H1 (cell line): ENCODE results near the gene DNAH8. TPM values are rescaled to one million over a fixed set of nuclear protein-coding genes. Genes with fewer than 3 reads are reported as not detected.

Source experiments
- CTCF ChIA-PET: fragments of 300-600 bp; sonication (Branson Sonifier 250); formaldehyde crosslinking; loops from one replicate; lab custom pipeline; 2021; ENCODE audit not compliant: partially characterized antibody; lab: Charles Lee
- POLR2A ChIA-PET: fragments of 300-600 bp; sonication (Branson Sonifier 250); formaldehyde crosslinking; loops from one replicate; lab custom pipeline; 2021; ENCODE audit warnings: inconsistent platforms; ENCODE audit not compliant: partially characterized antibody; lab: Charles Lee
- DNase-seq, 2 experiments: peaks; one replicate each; pipeline versions ENCODE4 v3.0.0 to v3.0.0-alpha.2; 2010 to 2022; ENCODE audit warnings: low spot score in 2 of 2, low read depth in 1 of 2, mixed read lengths in 1 of 2
- FAIRE-seq: peaks from 2 replicates; lab custom pipeline; 2011; peaks lifted over from hg19 to GRCh38; lab: Jason Lieb, UNC
- H2AFZ ChIP-seq: 2 replicates; pipeline ENCODE4 v1.8.1; 2012; ENCODE audit warnings: low read length, inconsistent platforms
- H2AK5ac ChIP-seq: 2 replicates; pipeline ENCODE4 v1.6.1; 2013; ENCODE audit warnings: low read depth, low read length
- H2BK120ac ChIP-seq: replicated peaks from 2 replicates; pipeline ENCODE3; 2013; ENCODE audit warnings: low read depth, low read length, inconsistent platforms
- H2BK12ac ChIP-seq: 2 replicates; pipeline ENCODE4 v1.6.1; 2013; ENCODE audit warnings: low read depth, low read length
- H2BK15ac ChIP-seq: 2 replicates; pipeline ENCODE4 v1.6.1; 2013; ENCODE audit warnings: low read length
- H2BK20ac ChIP-seq: 2 replicates; pipeline ENCODE4 v1.6.1; 2013; ENCODE audit warnings: low read length
- H2BK5ac ChIP-seq: 2 replicates; pipeline ENCODE4 v1.6.1; 2013; ENCODE audit warnings: low read depth, low read length
- H3K14ac ChIP-seq: 2 replicates; pipeline ENCODE4 v1.6.1; 2013; ENCODE audit warnings: inconsistent platforms; ENCODE audit not compliant: insufficient read length
- H3K18ac ChIP-seq: 2 replicates; pipeline ENCODE4 v1.6.1; 2013; ENCODE audit warnings: low read length; ENCODE audit errors: extremely low read depth
- H3K23ac ChIP-seq: 2 replicates; pipeline ENCODE4 v1.6.1; 2013; ENCODE audit warnings: inconsistent platforms; ENCODE audit not compliant: insufficient read length
- H3K23me2 ChIP-seq: 2 replicates; pipeline ENCODE4 v1.6.1; 2013; ENCODE audit warnings: low read depth, low read length
- H3K27ac ChIP-seq: 2 replicates; pipeline ENCODE4 v1.6.1; 2011; ENCODE audit warnings: low read depth, low read length, inconsistent platforms
- H3K27me3 ChIP-seq, 4 experiments: replicated peaks in 1 of 4; 1 replicate in 1 of 4; 2 replicates in 3 of 4; pipeline versions ENCODE4 v1.6.1 to v1.8.1; 2011 to 2013; ENCODE audit warnings: low read length in 3 of 4, mild to moderate bottlenecking in 3 of 4, inconsistent platforms in 2 of 4, mixed read lengths in 2 of 4, moderate library complexity in 1 of 4; ENCODE audit not compliant: control insufficient read depth in 3 of 4, insufficient read depth in 3 of 4; ENCODE audit errors: extremely low read depth in 1 of 4
- H3K36me3 ChIP-seq, 4 experiments: 2 replicates each; pipeline versions ENCODE4 v1.6.1 to v1.8.1; 2011 to 2013; ENCODE audit warnings: mild to moderate bottlenecking in 4 of 4, low read length in 3 of 4, moderate library complexity in 2 of 4, control low read depth in 1 of 4, inconsistent platforms in 1 of 4; ENCODE audit not compliant: insufficient read depth in 4 of 4, control insufficient read depth in 2 of 4
- H3K4ac ChIP-seq: replicated peaks from 2 replicates; pipeline ENCODE3; 2013; ENCODE audit warnings: low read length, low read depth, mixed read lengths, inconsistent platforms; ENCODE audit not compliant: insufficient read length
- H3K4me1 ChIP-seq, 4 experiments: replicated peaks in 1 of 4; 1 replicate in 1 of 4; 2 replicates in 3 of 4; pipeline versions ENCODE4 v1.6.1 to v1.8.1; 2011 to 2013; ENCODE audit warnings: low read length in 3 of 4, inconsistent platforms in 2 of 4, mixed read lengths in 1 of 4; ENCODE audit not compliant: insufficient read depth in 4 of 4, control insufficient read depth in 3 of 4
- H3K4me2 ChIP-seq, 2 experiments: 2 replicates each; pipeline versions ENCODE4 v1.6.1 to v1.8.1; 2011 to 2013; ENCODE audit warnings: low read depth in 2 of 2, low read length in 2 of 2, control low read depth in 1 of 2, inconsistent platforms in 1 of 2, mild to moderate bottlenecking in 1 of 2; ENCODE audit not compliant: insufficient read depth in 1 of 2
- H3K4me3 ChIP-seq, 4 experiments: fragments of 200-600, 300-600 bp in 1 of 4; sonication (generic), shearing (Covaris generic), sonication (Bioruptor Twin) in 1 of 4; 2 replicates each; pipeline versions ENCODE4 v1.5.1 to v1.8.1; 2011 to 2016; ENCODE audit warnings: low read length in 4 of 4, low read depth in 3 of 4, control low read depth in 2 of 4, inconsistent platforms in 2 of 4, mild to moderate bottlenecking in 2 of 4, mixed read lengths in 1 of 4, moderate library complexity in 1 of 4; ENCODE audit not compliant: insufficient read depth in 2 of 4; ENCODE audit errors: extremely low read depth in 1 of 4
- H3K56ac ChIP-seq: replicated peaks from 2 replicates; pipeline ENCODE3; 2013; ENCODE audit warnings: low read depth, mild to moderate bottlenecking, mixed read lengths, low read length, inconsistent platforms; ENCODE audit not compliant: insufficient read length
- H3K79me1 ChIP-seq: 2 replicates; pipeline ENCODE4 v1.6.1; 2013; ENCODE audit warnings: low read depth, low read length, control low read depth
- H3K79me2 ChIP-seq, 2 experiments: 2 replicates each; pipeline versions ENCODE4 v1.6.1 to v1.8.1; 2012 to 2013; ENCODE audit warnings: low read length in 2 of 2, mild to moderate bottlenecking in 2 of 2, inconsistent platforms in 1 of 2; ENCODE audit not compliant: insufficient read depth in 2 of 2, control insufficient read depth in 1 of 2
- H3K9ac ChIP-seq, 4 experiments: replicated peaks in 1 of 4; 1 replicate in 1 of 4; 2 replicates in 3 of 4; pipeline versions ENCODE4 v1.6.1 to v1.8.1; 2011 to 2013; ENCODE audit warnings: low read depth in 3 of 4, low read length in 3 of 4, control low read depth in 2 of 4, mild to moderate bottlenecking in 2 of 4, moderate library complexity in 2 of 4, inconsistent platforms in 1 of 4; ENCODE audit errors: extremely low read depth in 1 of 4
- H3K9me3 ChIP-seq, 2 experiments: 2 replicates each; pipeline versions ENCODE4 v1.6.1 to v1.8.1; 2012 to 2013; ENCODE audit warnings: mild to moderate bottlenecking in 2 of 2, moderate library complexity in 2 of 2, control low read depth in 1 of 2, inconsistent platforms in 1 of 2, low read depth in 1 of 2, low read length in 1 of 2, mixed read lengths in 1 of 2; ENCODE audit not compliant: insufficient read depth in 2 of 2
- H4K20me1 ChIP-seq, 2 experiments: replicated peaks in 1 of 2; 2 replicates each; pipeline versions ENCODE3 to v1.8.1; 2011 to 2013; ENCODE audit warnings: inconsistent platforms in 2 of 2, low read length in 2 of 2, mild to moderate bottlenecking in 1 of 2; ENCODE audit not compliant: insufficient read depth in 2 of 2, control insufficient read depth in 1 of 2
- H4K5ac ChIP-seq: 2 replicates; pipeline ENCODE4 v1.6.1; 2013; ENCODE audit warnings: low read length, low read depth, mixed read lengths, inconsistent platforms; ENCODE audit not compliant: insufficient read length
- H4K8ac ChIP-seq: 2 replicates; pipeline ENCODE4 v1.8.0; 2013; ENCODE audit warnings: mild to moderate bottlenecking, moderate library complexity, low read length, inconsistent platforms; ENCODE audit not compliant: insufficient read depth; ENCODE audit errors: extremely low read depth
- H4K91ac ChIP-seq: replicated peaks from 2 replicates; pipeline ENCODE3; 2013; ENCODE audit warnings: low read length, mixed read lengths, inconsistent platforms; ENCODE audit not compliant: insufficient read length
- ASH2L ChIP-seq: fragments of 200-600, 300-600 bp; sonication (generic); IDR thresholded peaks from one replicate; pipeline ENCODE4 v1.7.1; 2017; ENCODE audit warnings: low read length
- CTCF ChIP-seq, 3 experiments: IDR thresholded peaks; 1 replicate in 2 of 3; 2 replicates in 1 of 3; pipeline versions ENCODE4 v1.5.1 to v1.6.1; 2011; ENCODE audit warnings: low read length in 3 of 3, mild to moderate bottlenecking in 3 of 3, inconsistent platforms in 2 of 3, low read depth in 1 of 3, moderate library complexity in 1 of 3; ENCODE audit not compliant: insufficient read depth in 1 of 3; ENCODE audit errors: control extremely low read depth in 1 of 3
- RAD21 ChIP-seq, 2 experiments: IDR thresholded peaks in 1 of 2; conservative IDR thresholded peaks in 1 of 2; 2 replicates each; pipeline ENCODE4 v1.6.1; 2011; ENCODE audit warnings: low read depth in 2 of 2, low read length in 2 of 2, improper control_type of control experiment in 1 of 2, inconsistent platforms in 1 of 2, mild to moderate bottlenecking in 1 of 2, moderate library complexity in 1 of 2
- WGBS, 2 experiments: shearing (Covaris generic) in 1 of 2; methylation state at CpG; one replicate each; pipeline versions ENCODE4 v1.1.6 to v1.1.7; 2013 to 2015; ENCODE audit warnings: low lambda C conversion rate in 2 of 2, mixed read lengths in 2 of 2, inconsistent platforms in 1 of 2, low coverage in 1 of 2, missing lambda C conversion rate in 1 of 2; ENCODE audit not compliant: insufficient replicate concordance in 2 of 2, insufficient coverage in 1 of 2, insufficient read length in 1 of 2; ENCODE audit errors: extremely low coverage in 1 of 2, missing lambda C conversion rate in 1 of 2; 5-methylcytosine and 5-hydroxymethylcytosine counted together
- polyA plus RNA-seq, 7 experiments: library from polyadenylated mRNA; depleted of rRNA in 3 of 7; stranded (reverse) in 5 of 7; unstranded in 2 of 7; fragments of >200 nt in 5 of 7; fragments of 200-250 nt in 2 of 7; gene quantifications; 1 replicate in 5 of 7; 2 replicates in 1 of 7; 4 replicates in 1 of 7; pipeline versions ENCODE4 v1.2.1 to v1.2.3, GENCODE V29; 2011 to 2013; ENCODE audit warnings: missing spikeins in 2 of 7, mixed read lengths in 2 of 7
- total RNA-seq: library from RNA; stranded (reverse); fragmentation: NEBNext Ultra II Directional; extraction: Animal tissue kit (Norgen Biotek cat#: 25700); gene quantifications from 2 replicates; pipeline ENCODE4 v1.2.1, GENCODE V29; 2021

DNAH8 gene
- total and polyA plus RNA-seq, 2 of the 8 experiments (the other 6 are each of a cell fraction or from before 2014, with no cell fraction given), result under 0.01 TPM; not detected in 1

- Histone ChIP-seq H3K56ac (no peak overlapping the region), H3K14ac (no peak overlapping the region), H3K9ac (no peak overlapping the region), H3K23me2 (no peaks in the 10 kb centered on the region), H3K27ac (no peak overlapping the region), H3K4me3 (no peak overlapping the region), H3K4ac (no peak overlapping the region), H3K9me3 (no peaks in the 10 kb centered on the region), H4K20me1 (no peaks in the 10 kb centered on the region), H2BK12ac (no peak overlapping the region), H3K4me1 (no peaks in the 10 kb centered on the region), H3K27me3 (no peaks in the 10 kb centered on the region), H3K4me2 (no peak overlapping the region), H3K36me3 (no peaks in the 10 kb centered on the region), H4K8ac (no peak overlapping the region), H2BK15ac (no peak overlapping the region), H4K91ac (no peak overlapping the region), H3K79me1 (no peaks in the 10 kb centered on the region), H4K5ac (no peak overlapping the region), H2AFZ (no peak overlapping the region), H2BK5ac (no peak overlapping the region), H3K23ac (no peak overlapping the region), H3K79me2 (no peaks in the 10 kb centered on the region), H3K18ac (no peak overlapping the region), H2AK5ac (no peak overlapping the region), H2BK20ac (no peak overlapping the region), H2BK120ac (no peak overlapping the region)
- TF ChIP-seq RAD21 (IDR thresholded peaks at IDR 0.05 in 1 of 2, conservative IDR thresholded peaks at IDR 0.05 in 1 of 2; ENCODE audit: low read depth in 2 of 2, low read length in 2 of 2), result 0 out of 4 replicates have a peak, but pooled peaks of 1 of the 2 experiments have one; percentile 11
- TF ChIP-seq CTCF (IDR thresholded peaks at IDR 0.05; ENCODE audit: control extremely low read depth in 1 of 3, insufficient read depth in 1 of 3, low read depth in 1 of 3, low read length in 3 of 3), result peak in 1 of 3 experiments; percentile 14; a peak in 1 of 4 replicates
- no peak for TF ChIP-seq ASH2L
- FAIRE-seq (no peak), DNase-seq (no peak)
- WGBS, 2 experiments, result 94% methylated on average over 3 of the region's 3 CpGs; no CpG with 5 or more reads in 1 of the 2 experiments
- POLR2A ChIA-PET, result no interaction called here
- CTCF ChIA-PET, result interaction anchor here (1.7 kb wide), 1 partner anchor 10 kb away, joined by 4 read pairs; no protein-coding TSS in a partner anchor
Observed at GRCh38 chr6:38933426-38933825, 218.3 kb downstream of the DNAH8 start.
